Measurements from ENCODE around the gene DCPS. TPM values are rescaled to one million over a fixed set of nuclear protein-coding genes. Genes with fewer than 3 reads are reported as not detected.
A peak's percentile ranks its signal among the peaks of the same experiment; 100 is the strongest.

The DCPS gene
- total and polyA plus RNA-seq, 4 donors, result 10.7 to 26.3 (median 20.4) TPM

GRCh38 chr11:126310992-126311310 lies 7.1 kb downstream of the DCPS start:
- no peak overlapping the region for H3K9ac ChIP-seq (ENCODE audit: insufficient read depth in 1 of 2, low read length in 2 of 2)
- peak overlapping the region in 1 of 2 donors; percentile 44 for H3K27ac ChIP-seq (ENCODE audit: low read depth in 1 of 2, low read length in 1 of 2)
- H3K9me3 ChIP-seq (ENCODE audit: control insufficient read depth in 4 of 4, insufficient read depth in 3 of 4, low read length in 3 of 4), result no peaks in the 10 kb centered on the region
- no peaks in the 10 kb centered on the region for H3K27me3 ChIP-seq (ENCODE audit: control insufficient read depth in 3 of 3, insufficient read depth in 3 of 3, low read length in 2 of 3)
- H3K4me1 ChIP-seq (ENCODE audit: control insufficient read depth in 5 of 5, insufficient read depth in 5 of 5, low read length in 5 of 5), result peaks cover 0 to 8% (median 4%) of the 10 kb centered on the region in 5 donors
- peaks cover 0 to 12% (median 8%) of the 10 kb centered on the region in 4 donors for H3K36me3 ChIP-seq (ENCODE audit: control insufficient read depth in 4 of 4, insufficient read depth in 4 of 4, low read length in 4 of 4)
- 42 to 53% methylated on average over 6 of the region's 6 CpGs for WGBS, 2 donors
- DNase-seq (no peak), ATAC-seq (ENCODE audit: insufficient read depth, low FRiP score) (peak; percentile 22)
- no peak for TF ChIP-seq CTCF (IDR thresholded peaks at IDR 0.05; ENCODE audit: control extremely low read depth, extremely low read depth)
- H3K4me3 ChIP-seq, result no peak overlapping the region

GRCh38 chr11:126311401-126312291 lies 7.8 kb downstream of the DCPS start:
- no peak for TF ChIP-seq CTCF (IDR thresholded peaks at IDR 0.05; ENCODE audit: control extremely low read depth, extremely low read depth)
- Histone ChIP-seq H3K9me3 (ENCODE audit: control insufficient read depth in 4 of 4, insufficient read depth in 3 of 4, low read length in 3 of 4) (no peaks in the 10 kb centered on the region), H3K27me3 (ENCODE audit: control insufficient read depth in 3 of 3, insufficient read depth in 3 of 3, low read length in 2 of 3) (no peaks in the 10 kb centered on the region), H3K27ac (ENCODE audit: low read depth in 1 of 2, low read length in 1 of 2) (peak overlapping the region in 1 of 2 donors; percentile 79), H3K4me1 (ENCODE audit: control insufficient read depth in 5 of 5, insufficient read depth in 5 of 5, low read length in 5 of 5) (peaks cover 0 to 8% (median 4%) of the 10 kb centered on the region in 5 donors), H3K4me3 (no peak overlapping the region), H3K9ac (ENCODE audit: insufficient read depth in 1 of 2, low read length in 2 of 2) (no peak overlapping the region), H3K36me3 (ENCODE audit: control insufficient read depth in 4 of 4, insufficient read depth in 4 of 4, low read length in 4 of 4) (peaks cover 0 to 10% (median 7%) of the 10 kb centered on the region in 4 donors)
- no peak for ATAC-seq (ENCODE audit: insufficient read depth, low FRiP score)
- DNase-seq, result no peak
- WGBS, 2 donors, result 46 to 78% methylated on average over 14 of the region's 14 CpGs

- no peak for ATAC-seq (ENCODE audit: insufficient read depth, low FRiP score)
- H3K4me3 ChIP-seq, result no peak overlapping the region
- H3K36me3 ChIP-seq (ENCODE audit: control insufficient read depth in 4 of 4, insufficient read depth in 4 of 4, low read length in 4 of 4), result peaks cover 0 to 10% (median 6%) of the 10 kb centered on the region in 4 donors
- 76 to 88% methylated on average over 8 of the region's 8 CpGs for WGBS, 2 donors
- H3K4me1 ChIP-seq (ENCODE audit: control insufficient read depth in 5 of 5, insufficient read depth in 5 of 5, low read length in 5 of 5), result peaks cover 0 to 16% (median 11%) of the 10 kb centered on the region in 5 donors
- TF ChIP-seq CTCF (IDR thresholded peaks at IDR 0.05; ENCODE audit: control extremely low read depth, extremely low read depth), result no peak
- no peak overlapping the region for H3K9ac ChIP-seq (ENCODE audit: insufficient read depth in 1 of 2, low read length in 2 of 2)
- no peaks in the 10 kb centered on the region for H3K9me3 ChIP-seq (ENCODE audit: control insufficient read depth in 4 of 4, insufficient read depth in 3 of 4, low read length in 3 of 4)
- no peaks in the 10 kb centered on the region for H3K27me3 ChIP-seq (ENCODE audit: control insufficient read depth in 3 of 3, insufficient read depth in 3 of 3, low read length in 2 of 3)
- DNase-seq, result no peak
- H3K27ac ChIP-seq (ENCODE audit: low read depth in 1 of 2, low read length in 1 of 2), result no peak overlapping the region
Measured at GRCh38 chr11:126312961-126313360, 9.1 kb downstream of the DCPS start.

Data from lung (tissue), 12 donors.